Neural progenitor cell (in vitro differentiated cells): ENCODE measurements around the gene MSMO1.

Experiments used
- CTCF ChIP-seq: fragments of 200-600 bp; sonication (generic); IDR thresholded peaks from 2 replicates; pipeline ENCODE4 v1.5.1; 2017; ENCODE audit warnings: antibody characterized with exemption, mild to moderate bottlenecking
- EZH2 ChIP-seq: fragments of 200-600 bp; sonication (generic); IDR thresholded peaks from 2 replicates; pipeline ENCODE4 v1.6.1; 2017; ENCODE audit warnings: antibody characterized with exemption, mild to moderate bottlenecking, moderate library complexity

- TF ChIP-seq CTCF (no peak), EZH2 (no peak)
Observed at GRCh38 chr4:165328101-165328425, 594 bp downstream of the MSMO1 start.
